ENCODE results near the gene APOBEC3F.

- TF ChIP-seq EP300 (IDR thresholded peaks at IDR 0.05; ENCODE audit: borderline replicate concordance in 1 of 2, control insufficient read depth in 1 of 2, low read depth in 2 of 2, low read length in 2 of 2) (no peak), CTCF (IDR thresholded peaks at IDR 0.05 in 2 of 3, conservative IDR thresholded peaks at IDR 0.05 in 1 of 3; ENCODE audit: control insufficient read depth in 2 of 3, extremely low read depth in 1 of 3, insufficient read depth in 1 of 3, low read depth in 3 of 3, low read length in 3 of 3) (no peak), SIX5 (IDR thresholded peaks at IDR 0.05; ENCODE audit: low read depth, low read length, severe bottlenecking) (no peak), TAF1 (IDR thresholded peaks at IDR 0.05; ENCODE audit: borderline replicate concordance, low read depth, low read length) (no peak), POU2F2 (IDR thresholded peaks at IDR 0.05; ENCODE audit: borderline replicate concordance, low read depth, low read length) (no peak), DPF2 (IDR thresholded peaks at IDR 0.05) (no peak)
Observed at GRCh38 chr22:39070186-39070585, 29.5 kb downstream of the APOBEC3F start.
